ENCODE results near the gene MYO3B.

DNA sequence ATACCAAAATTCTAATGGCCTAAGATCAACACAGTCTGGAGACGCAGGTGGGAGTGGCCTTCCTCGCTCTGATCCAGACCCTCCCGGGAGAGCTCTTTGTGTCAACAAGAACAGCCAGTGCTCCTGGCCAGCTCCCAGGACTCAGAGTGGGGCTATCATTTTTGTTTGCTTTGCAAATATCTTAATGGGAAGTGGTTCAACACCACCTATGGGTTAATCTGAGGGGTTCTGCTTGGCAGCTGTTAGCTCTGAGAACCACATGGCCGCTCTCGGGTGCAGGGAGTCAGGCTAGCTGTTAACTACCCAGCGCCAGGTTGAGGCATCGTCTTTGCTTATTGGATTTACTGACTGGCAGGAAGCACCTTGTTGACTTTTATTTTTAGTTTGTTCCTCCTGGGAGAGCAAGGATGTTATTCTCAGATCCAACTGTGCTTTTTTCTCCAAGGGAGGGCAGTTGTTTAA lies 352.4 kb downstream of the MYO3B start:
- TF ChIP-seq, protein P1, sequence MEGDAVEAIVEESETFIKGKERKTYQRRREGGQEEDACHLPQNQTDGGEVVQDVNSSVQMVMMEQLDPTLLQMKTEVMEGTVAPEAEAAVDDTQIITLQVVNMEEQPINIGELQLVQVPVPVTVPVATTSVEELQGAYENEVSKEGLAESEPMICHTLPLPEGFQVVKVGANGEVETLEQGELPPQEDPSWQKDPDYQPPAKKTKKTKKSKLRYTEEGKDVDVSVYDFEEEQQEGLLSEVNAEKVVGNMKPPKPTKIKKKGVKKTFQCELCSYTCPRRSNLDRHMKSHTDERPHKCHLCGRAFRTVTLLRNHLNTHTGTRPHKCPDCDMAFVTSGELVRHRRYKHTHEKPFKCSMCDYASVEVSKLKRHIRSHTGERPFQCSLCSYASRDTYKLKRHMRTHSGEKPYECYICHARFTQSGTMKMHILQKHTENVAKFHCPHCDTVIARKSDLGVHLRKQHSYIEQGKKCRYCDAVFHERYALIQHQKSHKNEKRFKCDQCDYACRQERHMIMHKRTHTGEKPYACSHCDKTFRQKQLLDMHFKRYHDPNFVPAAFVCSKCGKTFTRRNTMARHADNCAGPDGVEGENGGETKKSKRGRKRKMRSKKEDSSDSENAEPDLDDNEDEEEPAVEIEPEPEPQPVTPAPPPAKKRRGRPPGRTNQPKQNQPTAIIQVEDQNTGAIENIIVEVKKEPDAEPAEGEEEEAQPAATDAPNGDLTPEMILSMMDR (IDR thresholded peaks at IDR 0.05): peak in 3 of 7 experiments; percentile 10 to 22 (median 14)
- TF ChIP-seq POLR2A (IDR thresholded peaks at IDR 0.05): no peak

Measured in body of pancreas (tissue), 4 donors.